K562 (cell line): ENCODE data around the gene C17orf75. TPM values are rescaled to one million over a fixed set of nuclear protein-coding genes. Genes with fewer than 3 reads are reported as not detected.

Source experiments
- ATAC-seq: fragments of 200-7000 bp; cut with Tn5 transposase; 3 replicates; pipeline ENCODE4 v1.9.1; 2020; ENCODE audit warnings: moderate library complexity
- BruUV-seq: library from RNA; stranded (reverse); fragments of 400-500 nt; replicated peaks from 2 replicates; lab custom pipeline; 2021; lab: Mats Ljungman, UMichigan
- CTCF ChIA-PET: fragments of 300-600 bp; formaldehyde crosslinking; extraction: SDS; loops from one replicate; lab custom pipeline; 2021; ENCODE audit warnings: low intra/inter-chr PET ratio; lab: Yijun Ruan, JAX
- POLR2A ChIA-PET: fragments of 300-600, 350-650 bp; sonication (Branson Sonifier 250); formaldehyde crosslinking; extraction: SDS; loops from one replicate; lab custom pipeline; 2021; ENCODE audit warnings: antibody characterized with exemption, inconsistent platforms; lab: Yijun Ruan, JAX
- DNase-seq, 4 experiments: peaks; one replicate each; pipeline versions ENCODE4 v3.0.0 to v3.0.0-alpha.2; 2011 to 2018; ENCODE audit warnings: low spot score in 3 of 4, mixed read lengths in 3 of 4; ENCODE audit errors: extremely low read depth in 1 of 4
- FAIRE-seq: peaks from 2 replicates; lab custom pipeline; 2011; peaks lifted over from hg19 to GRCh38; lab: Jason Lieb, UNC
- H2AFZ ChIP-seq: 2 replicates; pipeline ENCODE4 v1.6.0; 2011; ENCODE audit warnings: low read depth, low read length, control low read depth, inconsistent platforms
- H3K27ac ChIP-seq: fragments of 200-600 bp; 3 replicates; pipeline ENCODE4 v1.8.0; 2011; ENCODE audit warnings: low read depth, mild to moderate bottlenecking, control low read depth, inconsistent platforms, low read length, moderate library complexity, mixed read lengths; ENCODE audit errors: extremely low read depth
- H3K27me3 ChIP-seq, 2 experiments: fragments of 300-600 bp in 1 of 2; 2 replicates in 1 of 2; 3 replicates in 1 of 2; pipeline versions ENCODE4 v1.6.0 to v1.8.0; 2011; ENCODE audit warnings: inconsistent platforms in 2 of 2, low read length in 2 of 2, mild to moderate bottlenecking in 1 of 2, mixed read lengths in 1 of 2, moderate library complexity in 1 of 2; ENCODE audit not compliant: control insufficient read depth in 2 of 2, insufficient read depth in 2 of 2
- H3K36me3 ChIP-seq: fragments of 300-600 bp; 3 replicates; pipeline ENCODE4 v1.8.0; 2011; ENCODE audit warnings: mild to moderate bottlenecking, low read length, inconsistent platforms; ENCODE audit not compliant: control insufficient read depth, insufficient read depth
- H3K4me1 ChIP-seq, 2 experiments: fragments of 200-600 bp in 1 of 2; replicated peaks in 1 of 2; 2 replicates in 1 of 2; 3 replicates in 1 of 2; pipeline versions ENCODE4 v1.5.1 to v1.8.0; 2011; ENCODE audit warnings: inconsistent platforms in 2 of 2, low read length in 2 of 2, mild to moderate bottlenecking in 1 of 2, mixed read lengths in 1 of 2, moderate library complexity in 1 of 2; ENCODE audit not compliant: control insufficient read depth in 2 of 2, insufficient read depth in 2 of 2
- H3K4me2 ChIP-seq: 2 replicates; pipeline ENCODE4 v1.6.1; 2011; ENCODE audit warnings: low read length, control low read depth, inconsistent platforms, mixed read lengths; ENCODE audit not compliant: insufficient read depth
- H3K4me3 ChIP-seq: fragments of 200-600 bp; sonication (generic), shearing (Covaris generic); 2 replicates; pipeline ENCODE4 v1.5.1; 2016; ENCODE audit warnings: control low read depth, inconsistent platforms
- H3K79me2 ChIP-seq: fragments of 200-600 bp; 3 replicates; pipeline ENCODE4 v1.8.0; 2011; ENCODE audit warnings: low read length, inconsistent platforms; ENCODE audit not compliant: control insufficient read depth, insufficient read depth
- H3K9ac ChIP-seq, 2 experiments: 2 replicates each; pipeline versions ENCODE4 v1.6.0 to v1.6.1; 2011; ENCODE audit warnings: low read depth in 2 of 2, low read length in 2 of 2, control low read depth in 1 of 2, inconsistent platforms in 1 of 2, mild to moderate bottlenecking in 1 of 2, mixed read lengths in 1 of 2; ENCODE audit not compliant: insufficient read depth in 1 of 2
- H3K9me1 ChIP-seq: one replicate; pipeline ENCODE4 v1.6.0; 2011; ENCODE audit warnings: inconsistent platforms, mild to moderate bottlenecking, low read length, moderate library complexity; ENCODE audit not compliant: control insufficient read depth, insufficient read depth
- H3K9me3 ChIP-seq: replicated peaks from 2 replicates; pipeline ENCODE4 v1.5.1; 2011; ENCODE audit warnings: low read depth, low read length, inconsistent platforms; ENCODE audit not compliant: control insufficient read depth, insufficient read depth
- H4K20me1 ChIP-seq: replicated peaks from 2 replicates; pipeline ENCODE4 v1.6.1; 2011; ENCODE audit warnings: low read length, inconsistent platforms, mixed read lengths; ENCODE audit not compliant: control insufficient read depth, insufficient read depth
- AFF4 ChIP-seq: sonication (generic); formaldehyde crosslinking; IDR thresholded peaks from 2 replicates; pipeline ENCODE4 v1.8.0; 2023; ENCODE audit warnings: mild to moderate bottlenecking, missing genetic modification reagents
- CBFA2T2 ChIP-seq: fragments of 450-650 bp; conservative IDR thresholded peaks from 2 replicates; pipeline ENCODE4 v1.6.1; 2017; ENCODE audit warnings: mild to moderate bottlenecking
- MAFK ChIP-seq: IDR thresholded peaks from 2 replicates; pipeline ENCODE4 v1.6.1; 2011; ENCODE audit warnings: low read length, improper control_type of control experiment
- NRF1 ChIP-seq, 2 experiments: fragments of 450-650 bp; IDR thresholded peaks in 1 of 2; conservative IDR thresholded peaks in 1 of 2; 2 replicates each; pipeline ENCODE4 v1.6.1; 2014; ENCODE audit warnings: mild to moderate bottlenecking in 2 of 2
- ZBTB11 ChIP-seq, 3 experiments: fragments of 200-800 bp in 1 of 3; fragments of 250-450 bp in 1 of 3; fragments of 450-650 bp in 1 of 3; sonication (Bioruptor Pico) in 1 of 3; sonication (Bioruptor generic) in 1 of 3; formaldehyde crosslinking in 1 of 3; IDR thresholded peaks; 2 replicates each; pipeline versions ENCODE4 v1.6.1 to v1.8.0; 2016 to 2022; ENCODE audit warnings: mild to moderate bottlenecking in 2 of 3, missing genetic modification characterization in 2 of 3, missing compliant biosample characterization in 1 of 3, moderate library complexity in 1 of 3
- WGBS: fragments of 100-300 bp; shearing (Covaris generic); methylation state at CpG from one replicate; pipeline ENCODE4 v1.1.6; 2016; ENCODE audit warnings: low coverage, mixed read lengths; ENCODE audit not compliant: insufficient coverage; ENCODE audit errors: missing lambda C conversion rate; 5-methylcytosine and 5-hydroxymethylcytosine counted together
- in situ Hi-C: fragments of 300-500 bp; cut with MboI; formaldehyde crosslinking; loops from 4 replicates; pipeline ENCODE4 v1.15.0; 2018; ENCODE audit warnings: inconsistent platforms, mixed read lengths
- intact Hi-C: fragments of 100-400 bp; cut with micrococcal nuclease; formaldehyde crosslinking; loops from 2 replicates; pipeline ENCODE4 v1.14.2; 2022
- polyA plus RNA-seq, 8 experiments: library from polyadenylated mRNA; depleted of rRNA in 4 of 8; stranded (reverse) in 5 of 8; unstranded in 3 of 8; fragments of >200 nt; fragmentation: Nextera tagmentation in 2 of 8; fragmentation: Illumina TruSeq in 1 of 8; extraction: Ambion mirVana in 2 of 8; extraction: Trizol in 1 of 8; gene quantifications; 2 replicates each; pipeline versions ENCODE4 v1.2.1 to v1.2.3, GENCODE V29; 2011 to 2014; ENCODE audit warnings: inconsistent platforms in 1 of 8, missing spikeins in 1 of 8
- total RNA-seq, 7 experiments: library from RNA; depleted of rRNA in 6 of 7; stranded (reverse); fragments of >200 nt in 6 of 7; fragmentation: Illumina TruSeq in 2 of 7; extraction: Trizol in 2 of 7; gene quantifications; 2 replicates each; pipeline versions ENCODE4 v1.2.1 to v1.2.3, GENCODE V29; 2011 to 2021; ENCODE audit warnings: low replicate concordance in 1 of 7

The C17orf75 gene
- total and polyA plus RNA-seq, 9 of the 15 experiments (the other 6 are each of a cell fraction or from before 2014, with no cell fraction given), result 15.5 to 55.7 (median 18.5) TPM

GRCh38 chr17:32342603-32343325 lies 791 bp upstream of the C17orf75 start:
- H3K27ac ChIP-seq, result peak overlapping the region; percentile 83
- ChIA-PET POLR2A (no interaction called here), CTCF (no interaction called here)
- H3K4me3 ChIP-seq, result peak overlapping the region; percentile 55
- H4K20me1 ChIP-seq, result no peaks in the 10 kb centered on the region
- ATAC-seq (peak; percentile 16), DNase-seq (peak in 1 of 4 experiments; percentile 58), FAIRE-seq (no peak)
- no peaks in the 10 kb centered on the region for H3K9me1 ChIP-seq
- no peaks in the 10 kb centered on the region for H3K27me3 ChIP-seq
- peak overlapping the region; percentile 91 for H2AFZ ChIP-seq
- no TSS peak for BruUV-seq
- peaks cover 5% of the 10 kb centered on the region; the same call in 1 of the 3 replicates for H3K36me3 ChIP-seq
- peak overlapping the region; percentile 97 for H3K4me2 ChIP-seq
- in situ Hi-C loops, result no loop called here
- peak overlapping the region; percentile 56 to 74; a peak in 3 of 4 replicates for H3K9ac ChIP-seq
- H3K9me3 ChIP-seq, result no peaks in the 10 kb centered on the region
- H3K4me1 ChIP-seq, result peaks cover 31 to 38% of the 10 kb centered on the region in 2 experiments
- WGBS, result 31% methylated on average over 14 of the region's 14 CpGs
- peaks cover 18% of the 10 kb centered on the region; the same call in 2 of the 3 replicates for H3K79me2 ChIP-seq
- intact Hi-C loops, result loop anchor here (2.0 kb wide), 1 partner anchor 102 kb away; the partner anchor contains the start of gene PSMD11
- TF ChIP-seq ZBTB11 (CRISPR knock-in tag; IDR thresholded peaks at IDR 0.05) (no peak), NRF1 (conservative IDR thresholded peaks at IDR 0.05 in 1 of 2, IDR thresholded peaks at IDR 0.05 in 1 of 2) (peak; percentile 47; a peak in 3 of 4 replicates), MAFK (no peak), AFF4 (CRISPR knock-in tag) (peak; percentile 5; the same call in 1 of the 2 replicates), CBFA2T2 (no peak)
